CD4-positive, alpha-beta T cell treated with Interleukin-17A for 4 hours (primary cell): ENCODE measurements around the gene SGPP1.
"Not testable (repeated sequence)": the region's sequence is repeated elsewhere in the genome, so short reads cannot be mapped to it uniquely, and the experiment has no call there.

ENCODE experiments used
- DNase-seq: peaks from one replicate; pipeline ENCODE4 v3.0.0-alpha.2; 2020; ENCODE audit warnings: mixed read lengths

The SGPP1 gene, protein sequence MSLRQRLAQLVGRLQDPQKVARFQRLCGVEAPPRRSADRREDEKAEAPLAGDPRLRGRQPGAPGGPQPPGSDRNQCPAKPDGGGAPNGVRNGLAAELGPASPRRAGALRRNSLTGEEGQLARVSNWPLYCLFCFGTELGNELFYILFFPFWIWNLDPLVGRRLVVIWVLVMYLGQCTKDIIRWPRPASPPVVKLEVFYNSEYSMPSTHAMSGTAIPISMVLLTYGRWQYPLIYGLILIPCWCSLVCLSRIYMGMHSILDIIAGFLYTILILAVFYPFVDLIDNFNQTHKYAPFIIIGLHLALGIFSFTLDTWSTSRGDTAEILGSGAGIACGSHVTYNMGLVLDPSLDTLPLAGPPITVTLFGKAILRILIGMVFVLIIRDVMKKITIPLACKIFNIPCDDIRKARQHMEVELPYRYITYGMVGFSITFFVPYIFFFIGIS

DNA sequence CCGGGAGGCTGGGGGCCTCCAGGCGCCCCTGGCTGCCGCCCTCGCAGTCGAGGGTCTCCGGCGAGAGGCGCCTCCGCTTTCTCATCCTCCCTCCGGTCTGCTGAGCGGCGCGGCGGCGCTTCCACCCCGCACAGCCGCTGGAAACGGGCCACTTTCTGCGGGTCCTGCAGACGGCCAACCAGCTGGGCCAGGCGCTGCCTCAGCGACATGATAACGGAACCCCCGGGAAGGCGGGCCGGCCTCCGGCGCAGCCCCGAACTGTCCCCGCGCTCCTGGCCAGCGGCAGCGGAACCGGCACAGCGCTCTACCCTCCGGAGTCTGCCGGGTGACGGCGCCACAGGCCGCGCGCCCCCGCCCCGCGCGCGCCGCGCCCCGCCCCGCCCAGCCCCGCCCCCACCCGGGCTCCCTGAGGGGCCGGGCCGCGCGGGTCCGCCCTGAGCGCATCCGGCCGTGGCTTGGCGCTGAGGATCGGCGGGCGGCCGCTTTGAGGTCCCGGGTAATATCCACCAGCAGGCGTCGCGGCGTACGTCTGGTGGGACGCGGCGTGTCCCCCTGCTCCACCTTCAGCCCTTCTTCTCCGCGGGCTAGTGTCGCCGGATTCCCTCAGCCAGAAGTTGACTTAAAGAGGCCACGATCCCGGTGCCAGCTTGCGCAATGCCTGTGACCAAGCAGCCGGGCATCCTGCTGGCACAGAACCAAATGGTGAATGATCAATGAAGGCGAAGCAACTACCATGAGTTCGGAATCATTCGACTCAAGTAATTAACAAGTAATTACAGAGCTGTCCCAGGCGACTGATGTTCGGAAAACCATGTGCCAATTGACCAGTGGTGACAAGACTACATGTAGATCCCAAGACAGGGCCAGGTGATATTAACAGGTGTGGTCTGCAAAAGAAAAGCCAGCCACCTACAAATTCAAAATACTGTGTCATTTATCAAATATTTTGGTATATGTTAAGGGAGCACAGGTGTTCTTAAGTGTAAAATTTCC is at the start of gene SGPP1:
Gene SGPP1, minus strand, starts transcription at position 330 of the 993 bp plus-strand sequence. Its CDS starts 121 bp downstream, at position 209.
- DNase-seq, result peak; percentile 86

DNA sequence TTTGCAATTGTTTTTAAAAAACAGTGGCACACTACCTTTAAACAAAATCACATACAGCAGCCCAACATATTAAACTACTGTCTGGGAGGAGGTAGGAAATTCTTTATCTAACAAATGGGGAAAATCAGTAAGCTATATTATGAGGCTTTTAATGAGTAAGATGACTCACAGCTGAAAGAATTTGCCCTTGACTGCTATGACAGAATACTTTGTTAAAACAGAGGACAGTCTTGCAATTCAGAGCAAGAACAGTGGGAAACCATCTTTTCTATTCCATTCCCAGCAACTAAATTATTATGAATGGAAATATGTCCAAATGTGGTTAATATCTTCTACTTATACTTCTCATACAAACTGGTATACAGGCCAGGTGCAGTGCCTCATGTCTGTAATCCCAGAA is 49.2 kb upstream of the SGPP1 start:
- DNase-seq, result no peak

DNA sequence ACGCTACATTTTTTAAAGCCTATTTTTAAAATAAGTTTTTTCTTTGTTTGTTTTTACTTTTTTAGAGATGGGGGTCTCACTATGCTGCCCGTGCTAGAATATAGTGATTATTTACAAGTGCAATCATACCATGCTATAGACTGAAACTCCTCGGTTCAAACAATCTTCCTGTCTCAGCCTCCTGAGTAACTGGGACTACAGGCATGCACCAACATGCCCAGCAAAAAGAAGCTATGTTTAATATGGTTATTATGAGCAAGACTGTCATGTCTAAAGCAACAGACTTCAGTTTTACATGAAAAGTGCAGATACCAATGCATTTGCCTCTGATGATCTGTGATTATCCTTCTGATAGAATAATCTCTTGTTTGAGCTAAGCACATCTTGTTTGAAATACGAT is 45.6 kb upstream of the SGPP1 start:
- DNase-seq, result no peak

DNA sequence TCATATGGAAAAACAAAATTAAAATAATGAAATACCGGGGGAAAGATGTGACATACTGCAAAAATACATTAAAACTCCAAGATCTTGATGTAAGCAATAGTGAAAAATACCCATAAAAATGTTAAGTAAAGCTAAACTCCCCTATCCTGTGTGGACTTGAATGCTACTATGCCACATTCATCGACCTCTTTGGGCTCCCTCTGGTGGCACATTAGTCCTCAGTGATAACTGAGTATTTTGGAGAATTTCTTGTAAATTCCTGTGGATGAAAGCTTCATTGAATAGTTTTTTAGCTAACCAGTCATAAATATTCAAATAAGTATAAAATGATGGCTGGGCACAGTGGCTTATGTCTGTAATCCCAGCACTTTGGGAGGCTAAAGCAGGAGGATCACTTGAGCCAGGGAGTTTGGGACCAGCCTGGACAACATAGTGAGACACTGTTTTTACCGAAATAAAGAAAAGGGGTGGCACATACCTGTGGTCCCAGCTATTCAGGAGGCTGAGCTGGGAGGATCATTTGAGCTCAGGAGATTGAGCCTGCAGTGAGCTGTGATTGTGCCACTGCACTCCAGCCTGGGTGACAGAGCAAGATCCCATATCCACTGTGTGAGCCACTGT is 42.4 kb upstream of the SGPP1 start:
- DNase-seq, result peak; percentile 69

DNA sequence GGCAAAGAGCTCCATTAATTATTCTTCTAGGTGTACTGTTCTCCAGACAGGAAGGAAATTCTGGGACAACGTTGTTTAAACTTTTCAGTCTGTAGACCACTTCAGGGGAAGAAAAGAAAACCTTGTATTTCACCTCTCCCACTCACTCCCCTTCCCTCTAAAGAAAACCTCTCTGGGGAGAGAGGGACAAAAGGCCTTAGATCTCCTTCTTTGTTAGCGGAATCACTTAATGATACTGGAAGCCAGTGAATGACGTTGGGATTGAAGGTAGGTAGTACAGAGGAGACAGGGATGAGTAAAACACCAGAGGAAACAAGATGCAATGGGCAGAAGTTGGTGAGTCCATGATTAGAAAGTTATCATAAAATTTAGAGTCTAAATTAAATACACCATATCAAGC is 38.7 kb upstream of the SGPP1 start:
- DNase-seq, result no peak

DNA sequence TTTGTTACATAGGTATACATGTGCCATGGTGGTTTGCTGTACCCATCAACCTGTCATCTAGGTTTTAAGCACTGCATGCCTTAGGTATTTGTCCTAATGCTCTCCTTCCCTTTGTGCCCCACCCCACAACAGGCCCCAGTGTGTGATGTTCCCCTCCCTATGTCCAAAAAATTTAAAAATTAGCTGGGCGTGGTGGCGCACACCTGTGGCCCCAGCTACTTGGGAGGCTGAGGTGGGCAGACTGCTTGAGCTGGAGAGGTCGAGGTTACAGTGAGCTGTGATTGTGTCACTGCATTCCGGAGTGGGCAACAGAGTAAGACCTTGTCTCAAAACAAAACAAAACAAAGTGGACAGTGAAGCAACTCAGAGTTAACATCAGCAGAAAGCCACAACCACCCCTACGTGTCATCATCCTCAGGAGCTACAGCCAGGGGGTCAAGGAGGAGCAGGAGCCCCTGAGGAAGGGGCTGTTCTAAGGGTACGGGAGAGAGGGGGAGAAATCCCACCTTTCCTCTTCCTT is 36.8 kb upstream of the SGPP1 start:
- no peak for DNase-seq

DNA sequence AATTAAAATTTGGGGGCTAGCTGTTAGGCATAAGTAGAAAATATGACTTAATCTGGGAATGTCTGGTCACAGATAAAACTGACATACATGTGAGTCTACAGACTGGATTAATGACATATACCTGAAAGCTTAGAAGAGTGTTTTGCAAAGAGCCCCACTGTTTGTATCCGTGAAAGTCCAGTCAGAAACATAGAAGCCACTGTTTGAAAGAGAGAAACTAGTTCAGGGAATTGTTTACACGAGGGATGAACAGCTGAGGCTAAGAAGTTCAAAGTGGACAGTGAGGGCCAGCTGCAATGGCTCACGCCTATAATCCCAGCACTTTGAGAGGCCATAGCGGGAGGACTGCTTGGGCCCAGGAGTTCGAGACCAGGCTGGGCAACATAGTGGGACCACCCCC is 36.2 kb upstream of the SGPP1 start:
- no peak for DNase-seq

DNA sequence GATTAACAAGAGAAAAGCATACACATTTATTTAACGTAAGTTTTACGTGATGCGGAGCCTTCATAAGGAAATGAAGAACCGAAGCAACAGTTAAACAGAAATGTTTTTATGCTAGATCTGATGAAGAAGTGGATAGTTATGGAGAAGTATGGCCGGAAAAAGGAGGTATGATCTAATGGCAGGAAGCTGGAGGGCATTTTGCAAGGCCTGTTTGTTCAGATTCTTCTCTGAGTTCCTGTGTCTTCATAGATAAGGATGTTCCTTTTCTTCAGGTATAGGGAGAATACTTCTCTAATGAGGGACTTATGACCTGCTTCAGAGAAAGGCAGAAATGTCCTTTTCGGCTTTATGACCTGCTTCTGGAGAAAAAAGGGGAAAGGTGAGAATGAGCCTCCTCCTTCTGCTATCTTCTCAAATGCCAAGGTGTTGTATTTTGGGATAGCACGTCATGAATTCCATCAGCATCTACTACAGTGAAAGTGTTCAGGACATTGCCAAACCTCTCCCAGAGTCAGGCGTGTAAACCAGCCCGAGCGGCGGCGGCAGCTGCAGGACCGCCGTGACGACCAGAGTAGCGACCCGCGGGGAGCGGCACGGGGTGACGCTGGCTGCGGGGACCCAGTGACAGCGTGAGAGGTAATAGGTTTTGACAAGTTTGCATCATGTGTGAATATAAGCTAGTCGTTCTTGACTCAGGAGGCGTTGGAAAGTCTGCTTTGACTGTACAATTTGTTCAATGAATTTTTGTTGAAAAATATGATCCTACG is 33.7 kb upstream of the SGPP1 start:
- no peak for DNase-seq

DNA sequence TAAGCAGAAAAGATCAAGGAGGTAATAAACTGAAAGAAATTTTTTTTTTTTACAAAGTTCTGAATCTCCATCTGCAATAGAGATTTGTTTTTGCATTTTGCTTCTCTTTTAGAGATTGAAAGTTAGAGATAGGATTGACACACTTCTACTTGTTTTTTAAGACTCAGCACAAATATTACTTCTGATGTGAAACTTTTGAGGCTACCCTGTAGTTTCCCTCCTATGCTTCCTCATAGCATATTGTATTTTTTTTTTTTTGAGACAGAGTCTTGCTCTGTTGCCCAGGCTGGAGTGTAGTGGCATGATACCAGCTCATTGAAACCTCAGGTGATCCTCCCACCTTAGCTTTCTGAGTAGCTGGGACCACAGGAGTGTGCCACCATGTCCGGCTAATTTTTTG is 32.1 kb upstream of the SGPP1 start:
- no peak for DNase-seq

DNA sequence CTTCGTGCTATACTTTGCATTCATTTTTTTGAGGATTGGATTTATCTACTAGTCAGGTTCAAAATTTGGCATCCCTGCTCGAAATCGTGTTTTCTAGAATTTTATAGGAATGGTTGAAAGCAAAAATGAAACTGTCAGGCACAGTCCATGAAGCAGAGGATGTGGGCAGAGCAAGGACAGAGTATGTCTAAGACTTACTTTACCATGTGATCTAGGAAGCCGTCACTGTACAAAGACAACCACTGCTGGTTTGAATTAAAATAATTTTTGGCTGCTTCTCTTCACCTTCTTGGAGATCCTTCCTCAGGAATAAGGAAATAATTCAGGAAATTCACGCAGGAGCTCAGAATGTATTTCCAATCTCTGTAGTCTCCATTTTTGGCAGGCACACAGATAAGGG is 31.6 kb upstream of the SGPP1 start:
- peak; percentile 40 for DNase-seq

DNA sequence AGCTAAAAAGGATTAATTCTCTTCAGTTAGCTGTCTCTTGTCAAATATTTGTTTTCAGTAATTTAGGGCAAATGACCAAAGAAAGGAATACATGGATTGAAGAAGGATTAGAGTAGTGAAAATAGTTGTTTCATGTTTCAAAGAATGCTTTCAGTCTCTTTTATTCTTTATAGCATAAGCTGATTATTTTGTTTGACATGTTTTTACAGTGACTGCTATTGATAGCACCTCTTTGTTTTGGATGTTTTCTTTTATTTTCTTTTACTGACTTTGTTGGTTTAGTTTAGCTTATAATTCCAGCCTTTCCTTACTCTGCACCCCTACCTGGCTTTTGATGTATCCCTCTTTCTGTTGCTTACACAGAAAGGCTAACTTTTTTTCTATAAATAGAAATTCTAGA is 29.3 kb upstream of the SGPP1 start:
- no peak for DNase-seq

DNA sequence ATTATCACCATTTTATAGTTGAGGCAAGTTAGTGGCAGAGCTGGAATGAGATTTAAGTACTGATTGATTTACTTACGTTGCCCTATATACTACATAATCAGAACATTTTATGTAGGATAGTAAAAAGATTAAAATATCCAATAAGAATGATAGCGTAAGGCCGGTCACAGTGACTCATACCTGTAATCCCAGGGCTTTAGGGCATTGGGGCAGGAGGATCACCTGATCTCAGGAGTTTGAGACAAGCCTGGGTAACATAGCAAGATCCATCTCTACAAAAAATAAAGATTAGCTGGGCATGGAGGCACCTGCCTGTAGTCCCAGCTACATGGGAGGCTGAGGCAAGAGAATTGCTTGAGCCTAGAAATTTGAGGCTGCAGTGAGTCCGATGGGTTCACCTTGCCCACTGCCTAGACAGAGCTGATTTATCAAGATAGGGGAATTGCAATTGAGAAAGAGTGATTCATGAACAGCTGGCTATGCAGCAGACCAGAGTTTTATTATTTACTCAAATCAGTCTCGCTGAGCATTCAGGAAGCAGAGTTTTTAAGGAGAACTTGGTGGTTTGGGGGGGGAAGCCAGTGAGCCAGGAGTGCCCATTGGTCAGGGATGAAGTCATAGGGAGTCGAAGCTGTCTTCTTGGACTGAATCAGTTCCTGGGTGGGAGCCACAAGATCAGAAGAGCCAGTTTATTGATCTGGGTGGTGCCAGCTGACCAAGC is 24.7 kb upstream of the SGPP1 start:
- no peak for DNase-seq

DNA sequence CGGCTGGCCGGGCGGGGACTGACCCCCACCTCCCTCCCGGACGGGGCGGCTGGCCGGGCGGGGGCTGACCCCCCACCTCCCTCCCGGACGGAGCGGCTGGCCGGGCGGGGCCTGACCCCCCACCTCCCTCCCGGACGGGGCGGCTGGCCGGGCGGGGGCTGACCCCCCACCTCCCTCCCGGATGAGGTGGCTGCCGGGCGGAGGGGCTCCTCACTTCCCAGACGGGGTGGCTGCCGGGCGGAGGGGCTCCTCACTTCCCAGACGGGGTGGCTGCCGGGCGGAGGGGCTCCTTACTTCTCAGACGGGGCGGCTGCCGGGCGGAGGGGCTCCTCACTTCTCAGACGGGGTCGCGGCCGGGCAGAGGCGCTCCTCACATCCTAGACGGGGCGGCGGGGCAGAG is 23.2 kb upstream of the SGPP1 start:
- DNase-seq, result not testable (repeated sequence)

DNA sequence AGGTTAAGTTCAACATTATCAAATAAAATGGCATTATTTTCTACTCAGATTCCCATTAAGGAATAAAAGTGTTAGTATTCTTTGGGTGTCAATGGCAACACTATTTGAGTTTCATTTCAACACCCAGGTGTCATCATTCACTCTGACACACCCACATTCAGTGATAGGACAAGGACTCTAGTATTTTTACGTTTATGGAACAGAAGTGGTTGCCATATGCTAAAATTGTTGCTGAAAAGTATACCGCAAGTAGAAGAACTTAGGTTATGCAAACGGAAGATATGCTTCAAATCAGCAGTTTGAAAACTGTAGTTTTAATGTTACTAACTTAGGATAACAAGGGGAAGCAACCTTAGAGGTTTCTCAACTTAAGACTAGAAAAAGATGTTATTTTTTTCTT is 20.0 kb upstream of the SGPP1 start:
- DNase-seq, result no peak

DNA sequence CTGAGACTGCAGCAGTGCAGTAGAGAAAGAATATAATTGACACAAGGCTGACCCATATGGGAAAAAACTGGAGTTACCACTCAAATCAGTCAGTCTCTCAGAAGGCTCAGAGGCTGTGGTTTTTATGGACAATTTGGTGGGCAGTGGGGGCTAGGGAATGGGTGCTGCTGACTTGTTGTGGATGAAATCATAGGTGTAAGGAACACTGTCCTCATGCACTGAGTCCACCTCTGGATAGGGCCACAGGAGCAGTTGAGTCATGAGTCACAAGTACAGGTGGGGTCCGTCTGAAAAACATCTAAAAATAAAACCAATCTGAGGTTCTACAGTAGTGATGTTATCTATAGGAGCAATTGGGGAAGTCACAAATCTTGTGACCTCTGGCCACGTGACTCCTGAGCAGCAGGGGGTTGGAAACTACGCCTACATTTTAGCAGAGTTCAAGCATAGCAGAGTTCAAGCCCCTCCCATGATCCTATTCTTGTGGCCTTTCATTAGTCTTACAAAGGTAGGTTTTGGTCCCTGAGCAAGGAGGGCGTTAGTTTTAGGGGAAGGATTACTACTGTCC is 18.1 kb upstream of the SGPP1 start:
- peak; percentile 8 for DNase-seq

DNA sequence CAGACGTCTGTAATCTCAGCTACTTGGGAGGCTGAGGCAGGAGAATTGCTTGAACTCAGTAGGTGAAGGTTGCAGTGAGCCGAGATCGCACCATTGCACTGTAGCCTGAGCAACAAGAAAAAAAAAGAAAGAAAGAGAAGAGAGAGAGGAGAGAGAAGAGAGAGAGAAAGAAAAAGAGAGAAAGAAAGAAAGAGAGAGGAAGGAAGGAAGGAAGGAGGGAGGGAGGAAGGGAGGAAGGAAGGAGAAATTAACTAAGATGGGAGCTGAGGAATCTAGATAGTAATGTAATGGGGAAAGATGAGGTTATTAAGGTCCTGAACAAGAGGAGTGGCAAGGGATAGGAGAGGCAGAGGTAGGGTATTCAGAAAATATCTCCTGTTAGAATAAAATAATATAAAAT is 17.4 kb upstream of the SGPP1 start:
- DNase-seq, result no peak

DNA sequence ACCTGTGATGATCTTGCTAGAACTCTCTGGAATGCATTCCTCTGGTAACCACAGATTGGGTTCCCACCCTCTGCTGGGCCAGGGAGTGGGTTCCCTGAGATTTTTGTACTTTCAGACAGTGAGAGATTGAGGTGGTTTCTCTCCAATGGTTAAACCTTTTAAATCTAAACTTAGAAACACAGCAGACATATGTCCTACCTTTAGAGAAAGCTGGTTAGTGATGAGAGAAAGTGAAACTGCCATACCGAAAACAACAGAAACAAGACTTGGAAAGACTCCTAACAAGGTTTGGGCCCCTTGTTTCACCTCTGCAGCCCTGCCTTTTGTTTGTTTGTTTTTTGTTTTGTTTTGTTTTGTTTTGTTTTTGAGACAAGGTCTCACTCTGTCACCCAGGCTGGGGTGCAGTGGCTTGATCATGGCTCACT is 9.7 kb upstream of the SGPP1 start:
- no peak for DNase-seq

DNA sequence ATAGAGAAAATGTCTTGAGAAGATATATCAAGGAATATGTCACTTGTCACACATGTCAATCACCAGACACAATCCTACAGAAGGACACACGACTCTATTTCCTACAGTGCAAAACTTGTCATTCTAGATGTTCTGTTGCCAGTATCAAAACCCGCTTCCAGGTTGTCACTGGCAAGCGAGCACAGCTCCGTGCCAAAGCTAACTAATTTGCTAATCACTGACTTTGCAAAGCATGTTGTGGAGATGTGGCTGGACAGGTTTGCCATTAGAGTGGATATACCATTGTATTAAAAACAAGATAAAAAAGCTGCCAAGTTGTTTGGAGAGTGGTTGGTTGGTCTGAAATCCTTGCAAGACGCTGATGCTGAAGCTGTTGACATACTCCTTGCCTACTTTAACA is 7.9 kb upstream of the SGPP1 start:
- DNase-seq, result no peak

DNA sequence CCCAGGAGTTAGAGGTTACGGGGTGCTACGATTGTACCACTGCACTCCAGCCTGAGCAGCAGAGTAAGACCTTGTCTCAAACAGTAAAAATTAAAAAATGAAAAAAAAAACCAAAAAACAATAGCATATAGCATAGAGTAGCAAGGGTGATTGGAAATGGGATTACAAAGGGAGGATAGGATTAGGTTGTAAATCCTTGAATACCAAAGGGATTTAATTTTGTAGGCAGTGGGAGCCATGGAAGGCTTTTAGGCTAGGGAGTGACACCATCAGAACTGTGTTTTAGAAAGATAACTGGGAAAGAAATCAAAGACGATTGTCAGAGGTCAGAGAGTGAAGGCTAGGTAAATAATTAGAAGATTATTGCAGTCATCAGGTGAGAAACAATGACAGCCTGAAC is 2.8 kb upstream of the SGPP1 start:
- no peak for DNase-seq

DNA sequence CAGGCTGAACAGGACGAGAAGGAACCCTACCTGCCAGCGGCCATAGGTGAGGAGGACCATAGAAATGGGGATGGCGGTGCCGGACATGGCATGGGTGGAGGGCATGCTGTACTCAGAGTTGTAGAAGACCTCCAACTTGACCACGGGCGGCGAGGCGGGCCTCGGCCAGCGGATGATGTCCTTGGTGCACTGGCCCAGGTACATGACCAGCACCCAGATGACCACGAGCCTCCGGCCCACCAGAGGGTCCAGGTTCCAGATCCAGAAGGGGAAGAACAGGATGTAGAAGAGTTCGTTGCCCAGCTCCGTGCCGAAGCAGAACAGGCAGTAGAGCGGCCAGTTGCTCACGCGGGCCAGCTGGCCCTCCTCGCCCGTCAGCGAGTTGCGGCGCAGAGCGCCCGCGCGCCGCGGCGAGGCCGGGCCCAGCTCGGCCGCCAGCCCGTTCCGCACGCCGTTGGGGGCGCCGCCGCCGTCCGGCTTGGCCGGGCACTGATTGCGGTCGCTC is 582 bp downstream of the SGPP1 start:
- DNase-seq, result peak; percentile 29

DNA sequence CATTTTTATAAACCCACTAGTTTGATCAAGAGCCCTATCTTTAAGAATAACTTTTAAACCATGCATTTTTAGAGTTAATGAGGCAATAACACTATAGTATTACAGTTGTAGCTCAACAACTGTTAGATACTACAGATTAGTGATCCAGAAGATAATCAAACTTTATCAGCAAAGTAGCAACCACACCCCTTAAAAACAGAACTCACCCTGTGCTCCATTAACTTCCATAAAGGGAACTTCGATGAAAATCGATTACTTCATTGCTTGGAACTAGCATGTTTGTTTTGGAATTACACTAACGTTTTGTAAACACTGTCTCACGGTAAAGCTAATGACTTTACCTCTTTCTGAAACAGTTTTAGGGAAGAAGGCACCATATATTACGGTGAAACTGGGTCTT is 1.4 kb downstream of the SGPP1 start:
- DNase-seq, result no peak
